GM23248 (cell line): ENCODE data around the gene NOXO1. TPM values are rescaled to one million over a fixed set of nuclear protein-coding genes. Genes with fewer than 3 reads are reported as not detected.

Experiments used
- DNase-seq: peaks from one replicate; pipeline ENCODE4 v3.0.0-alpha.2; 2015
- H2AFZ ChIP-seq: fragments of 200-600 bp; sonication (generic); 2 replicates; pipeline ENCODE4 v1.6.1; 2016; ENCODE audit warnings: antibody characterized with exemption
- H3F3A ChIP-seq: fragments of 200-600 bp; sonication (generic); 2 replicates; pipeline ENCODE4 v1.6.1; 2016; ENCODE audit warnings: mild to moderate bottlenecking, antibody characterized with exemption, mixed run types; ENCODE audit not compliant: insufficient read depth
- H3K27ac ChIP-seq: fragments of 200-600 bp; sonication (generic); 2 replicates; pipeline ENCODE4 v1.5.1; 2016; ENCODE audit warnings: mild to moderate bottlenecking
- H3K27me3 ChIP-seq: fragments of 200-600 bp; sonication (generic); replicated peaks from 2 replicates; pipeline ENCODE4 v1.6.1; 2016; ENCODE audit warnings: mild to moderate bottlenecking; ENCODE audit not compliant: insufficient read depth
- H3K36me3 ChIP-seq: fragments of 200-600 bp; sonication (generic); 2 replicates; pipeline ENCODE4 v1.6.1; 2016; ENCODE audit warnings: low read depth, mild to moderate bottlenecking
- H3K4me1 ChIP-seq: fragments of 200-600 bp; sonication (generic); 2 replicates; pipeline ENCODE4 v1.6.1; 2016; ENCODE audit warnings: mild to moderate bottlenecking; ENCODE audit not compliant: insufficient read depth
- H3K4me2 ChIP-seq: fragments of 200-600 bp; sonication (generic); one replicate; pipeline ENCODE4 v1.6.1; 2016; ENCODE audit warnings: mild to moderate bottlenecking; ENCODE audit not compliant: unreplicated experiment
- H3K4me3 ChIP-seq: fragments of 200-600 bp; sonication (generic); 2 replicates; pipeline ENCODE4 v1.5.1; 2016; ENCODE audit warnings: mild to moderate bottlenecking
- H3K79me2 ChIP-seq: fragments of 200-600 bp; sonication (generic); 2 replicates; pipeline ENCODE4 v1.6.1; 2016; ENCODE audit warnings: mild to moderate bottlenecking; ENCODE audit not compliant: insufficient read depth
- H3K9ac ChIP-seq: fragments of 200-600 bp; sonication (generic); 2 replicates; pipeline ENCODE4 v1.6.1; 2016; ENCODE audit warnings: mild to moderate bottlenecking
- H3K9me2 ChIP-seq: fragments of 200-600 bp; sonication (generic); 2 replicates; pipeline ENCODE4 v1.6.1; 2016; ENCODE audit warnings: mixed run types, mild to moderate bottlenecking, moderate library complexity; ENCODE audit not compliant: insufficient read depth
- H3K9me3 ChIP-seq: fragments of 200-600 bp; sonication (generic); one replicate; pipeline ENCODE4 v1.6.1; 2017; ENCODE audit warnings: low read depth
- H4K20me1 ChIP-seq: fragments of 200-600 bp; sonication (generic); 2 replicates; pipeline ENCODE4 v1.6.0; 2016; ENCODE audit not compliant: insufficient read depth
- EZH2 ChIP-seq: fragments of 200-600 bp; sonication (generic); IDR thresholded peaks from 2 replicates; pipeline ENCODE4 v1.6.1; 2018; ENCODE audit warnings: antibody characterized with exemption, mild to moderate bottlenecking; ENCODE audit not compliant: insufficient read depth, poor library complexity, severe bottlenecking
- EZH2phosphoT487 ChIP-seq: fragments of 200-600 bp; sonication (generic); IDR thresholded peaks from 2 replicates; pipeline ENCODE4 v1.6.1; 2018; ENCODE audit warnings: antibody characterized with exemption, moderate library complexity, mild to moderate bottlenecking, low read depth; ENCODE audit not compliant: insufficient read depth
- WGBS, 2 experiments: methylation state at CpG; one replicate each; pipeline ENCODE4 v1.1.6; 2015 to 2017; ENCODE audit warnings: low lambda C conversion rate in 2 of 2, low coverage in 1 of 2; ENCODE audit errors: missing lambda C conversion rate in 2 of 2; 5-methylcytosine and 5-hydroxymethylcytosine counted together
- in situ Hi-C: fragments of 300-500 bp; cut with MboI; formaldehyde crosslinking; loops from 2 replicates; pipeline ENCODE4 v1.15.0; 2020
- polyA plus RNA-seq: library from polyadenylated mRNA; unstranded; fragments of >200 nt; fragmentation: Nextera tagmentation; extraction: Ambion mirVana; gene quantifications from 2 replicates; pipeline ENCODE4 v1.2.1, GENCODE V29; 2016
- total RNA-seq: library from RNA; depleted of rRNA; stranded (reverse); fragments of >200 nt; shearing (Covaris generic); gene quantifications from 2 replicates; pipeline ENCODE4 v1.2.3, GENCODE V29; 2014

The NOXO1 gene
- total and polyA plus RNA-seq, 2 experiments from 2014 or later, result 0.23 TPM; not detected in 1

DNA sequence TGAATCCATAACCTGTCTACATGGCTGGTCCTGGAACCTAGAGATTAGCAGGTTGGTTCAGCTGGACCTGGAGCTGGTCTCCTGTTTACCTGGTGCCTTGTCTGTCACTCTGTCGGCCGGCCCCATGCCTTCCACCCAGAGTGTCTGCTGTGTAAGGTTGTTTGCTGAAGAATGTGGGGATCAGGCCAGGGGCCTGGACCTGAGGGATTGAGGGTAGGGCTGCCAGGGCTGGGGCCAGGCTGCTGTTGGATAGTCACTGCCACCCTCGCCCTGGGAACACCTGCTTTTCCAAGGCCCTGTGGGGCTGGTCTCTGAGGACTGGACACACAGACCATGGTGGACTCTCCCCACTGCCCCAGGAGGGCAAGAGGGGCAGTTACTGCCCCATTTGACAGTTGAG is 46.9 kb upstream of the NOXO1 start:
- no peaks in the 10 kb centered on the region for H3K79me2 ChIP-seq
- peaks cover 6% of the 10 kb centered on the region for H3K4me1 ChIP-seq
- no peaks in the 10 kb centered on the region for H3F3A ChIP-seq
- in situ Hi-C loops, result loop anchor here (10.0 kb wide), 1 partner anchor 117 kb away; the partner anchor contains the start of gene RAB26
- H3K36me3 ChIP-seq, result no peaks in the 10 kb centered on the region
- no peaks in the 10 kb centered on the region for H3K27me3 ChIP-seq
- DNase-seq, result no peak
- H3K9ac ChIP-seq, result no peak overlapping the region
- no peak for TF ChIP-seq EZH2
- no peak overlapping the region for H2AFZ ChIP-seq
- no peak overlapping the region; the same call in 1 of the 2 replicates for H3K4me3 ChIP-seq
- H3K27ac ChIP-seq, result no peak overlapping the region
- H4K20me1 ChIP-seq, result no peaks in the 10 kb centered on the region
- no peaks in the 10 kb centered on the region for H3K9me2 ChIP-seq
- 98% methylated on average over 3 of the region's 3 CpGs for WGBS, 2 experiments
- H3K4me2 ChIP-seq, result no peak overlapping the region
- H3K9me3 ChIP-seq, result no peaks in the 10 kb centered on the region

GRCh38 chr16:2027024-2028010 is 46.0 kb upstream of the NOXO1 start:
- H3K36me3 ChIP-seq, result no peaks in the 10 kb centered on the region
- peak overlapping the region; percentile 46 for H3K9ac ChIP-seq
- H3K79me2 ChIP-seq, result no peaks in the 10 kb centered on the region
- no peaks in the 10 kb centered on the region for H4K20me1 ChIP-seq
- H3K27me3 ChIP-seq, result no peaks in the 10 kb centered on the region
- no peaks in the 10 kb centered on the region for H3K9me2 ChIP-seq
- H3F3A ChIP-seq, result no peaks in the 10 kb centered on the region
- no peaks in the 10 kb centered on the region for H3K9me3 ChIP-seq
- WGBS, 2 experiments, result 8 to 11% methylated on average over 28 to 41 of the region's 76 CpGs
- peak overlapping the region; percentile 61 for H2AFZ ChIP-seq
- peak overlapping the region; percentile 73 for H3K4me3 ChIP-seq
- H3K4me2 ChIP-seq, result peak overlapping the region; percentile 77
- DNase-seq, result peak; percentile 72
- in situ Hi-C loops, result loop anchor here (10.0 kb wide), 1 partner anchor 117 kb away; the partner anchor contains the start of gene RAB26
- TF ChIP-seq EZH2phosphoT487 (no peak), EZH2 (no peak)
- no peaks in the 10 kb centered on the region for H3K4me1 ChIP-seq
- H3K27ac ChIP-seq, result no peak overlapping the region

GRCh38 chr16:2026461-2027023 is 45.3 kb upstream of the NOXO1 start, which contains the start of gene NHERF2:
Gene NHERF2, plus strand, starts transcription at chr16:2026902. Its CDS starts 104 bp downstream, at chr16:2027006.
- no peaks in the 10 kb centered on the region for H3K27me3 ChIP-seq
- peak; percentile 53 for DNase-seq
- no peaks in the 10 kb centered on the region for H3K36me3 ChIP-seq
- WGBS, 2 experiments, result 9 to 50% methylated on average over 11 to 49 of the region's 59 CpGs
- H3K9ac ChIP-seq, result peak within 1 kb of the TSS; percentile 46
- H3F3A ChIP-seq, result no peaks in the 10 kb centered on the region
- peak within 1 kb of the TSS; percentile 73 for H3K4me3 ChIP-seq
- in situ Hi-C loops, result loop anchor here (10.0 kb wide), 1 partner anchor 118 kb away; the partner anchor contains the start of gene RAB26
- H3K9me3 ChIP-seq, result no peaks in the 10 kb centered on the region
- H3K27ac ChIP-seq, result no peak within 1 kb of the TSS
- H3K4me2 ChIP-seq, result peak within 1 kb of the TSS; percentile 77
- no peaks in the 10 kb centered on the region for H3K9me2 ChIP-seq
- no peak for TF ChIP-seq EZH2
- TF ChIP-seq EZH2phosphoT487, result no peak
- no peaks in the 10 kb centered on the region for H3K4me1 ChIP-seq
- no peaks in the 10 kb centered on the region for H4K20me1 ChIP-seq
- H3K79me2 ChIP-seq, result no peaks in the 10 kb centered on the region
- peak within 1 kb of the TSS; percentile 61 for H2AFZ ChIP-seq

DNA sequence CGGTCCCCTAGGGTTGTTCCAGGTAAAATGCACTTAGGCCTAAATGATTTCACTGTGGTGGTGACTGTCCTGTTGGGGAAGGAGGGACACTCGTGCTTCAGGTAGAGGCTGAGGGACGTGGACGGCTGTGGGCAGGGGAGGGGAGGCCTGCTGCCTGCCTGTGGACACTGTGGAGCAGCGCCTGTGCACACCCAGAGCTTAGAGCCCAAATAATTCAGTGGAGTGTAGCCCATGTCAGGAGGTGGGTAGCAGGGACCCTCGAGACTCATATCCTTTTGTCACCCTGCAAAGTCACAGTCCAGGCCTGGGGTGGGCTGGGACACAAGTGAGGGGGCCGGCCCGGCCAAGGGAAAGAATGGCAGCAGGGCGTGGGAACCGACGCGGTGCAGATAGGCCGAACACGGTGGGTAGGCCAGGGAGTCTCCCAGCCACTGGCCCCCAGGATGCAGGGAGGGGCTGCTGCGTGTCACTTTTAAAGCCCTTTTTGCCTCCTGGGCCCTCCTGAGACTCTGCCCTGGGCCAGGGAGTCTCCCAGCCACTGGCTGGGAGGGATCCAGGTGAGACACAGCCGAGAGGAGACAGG is 44.7 kb upstream of the NOXO1 start:
- H3K27ac ChIP-seq, result no peak overlapping the region
- no peaks in the 10 kb centered on the region for H3K4me1 ChIP-seq
- H3K4me3 ChIP-seq, result no peak overlapping the region
- WGBS, 2 experiments, result 92 to 94% methylated on average over 16 of the region's 16 CpGs
- TF ChIP-seq EZH2phosphoT487, result no peak
- TF ChIP-seq EZH2, result no peak
- no peak for DNase-seq
- H2AFZ ChIP-seq, result no peak overlapping the region
- in situ Hi-C loops, result loop anchor here (10.0 kb wide), 1 partner anchor 119 kb away; the partner anchor contains the start of gene RAB26
- no peaks in the 10 kb centered on the region for H3K9me3 ChIP-seq
- no peak overlapping the region for H3K9ac ChIP-seq
- H3K36me3 ChIP-seq, result no peaks in the 10 kb centered on the region
- H4K20me1 ChIP-seq, result no peaks in the 10 kb centered on the region
- no peaks in the 10 kb centered on the region for H3K9me2 ChIP-seq
- no peaks in the 10 kb centered on the region; the same call in 1 of the 2 replicates for H3K27me3 ChIP-seq
- no peaks in the 10 kb centered on the region for H3K79me2 ChIP-seq
- no peaks in the 10 kb centered on the region for H3F3A ChIP-seq
- no peak overlapping the region for H3K4me2 ChIP-seq
